ENCODE data around the gene MMP12. TPM values are rescaled to one million over a fixed set of nuclear protein-coding genes. Genes with fewer than 3 reads are reported as not detected.

MMP12 gene
- total RNA-seq, 2 experiments from 2014 or later, result not detected

Other genes starting within 250 kb of the MMP12 start
- gene MMP20, start 249.7 kb downstream of the MMP12 start, total RNA-seq, result not detected
- not detected for gene MMP27, start 169.2 kb downstream of the MMP12 start, total RNA-seq
- not detected for gene MMP8, start 150.0 kb downstream of the MMP12 start, total RNA-seq
- gene MMP10, start 94.4 kb downstream of the MMP12 start, total RNA-seq, result not detected
- gene MMP1, start 76.8 kb downstream of the MMP12 start, total RNA-seq, result not detected
- gene MMP3, start 31.4 kb downstream of the MMP12 start, total RNA-seq, result not detected
- gene MMP13, start 80.8 kb upstream of the MMP12 start, total RNA-seq, result not detected
- 10 to 100 TPM; 23.1 to 25.9 TPM for gene DCUN1D5, start 217.2 kb upstream of the MMP12 start, total RNA-seq
- gene DYNC2H1, start 234.4 kb upstream of the MMP12 start, total RNA-seq, result 1 to 10 TPM; 2.9 to 3.5 TPM

Measured in activated naive CD8-positive, alpha-beta T cell treated with anti-CD3 and anti-CD28 coated beads, Interleukin-2, amount 10 ng/mL, durations not matched to agents 7 days and 5 days (primary cell).